Trophoblast cell (in vitro differentiated cells and primary cell): ENCODE measurements around the gene SMARCD1.
A peak's percentile ranks its signal among the peaks of the same experiment; 100 is the strongest.

Experiments
- DNase-seq, 2 donors: peaks; one replicate each; pipeline ENCODE4 v3.0.0-alpha.2; 2016
- H2AFZ ChIP-seq: 2 replicates; pipeline ENCODE4 v1.6.1; 2013; ENCODE audit warnings: low read length, moderate library complexity, mild to moderate bottlenecking; ENCODE audit not compliant: insufficient read depth, poor library complexity
- H2AK5ac ChIP-seq: 2 replicates; pipeline ENCODE4 v1.6.1; 2013; ENCODE audit warnings: mild to moderate bottlenecking, low read length
- H2BK120ac ChIP-seq: 2 replicates; pipeline ENCODE4 v1.6.1; 2013; ENCODE audit warnings: low read length, mild to moderate bottlenecking, moderate library complexity; ENCODE audit not compliant: insufficient read depth, poor library complexity
- H2BK12ac ChIP-seq: 2 replicates; pipeline ENCODE4 v1.6.1; 2013; ENCODE audit warnings: mild to moderate bottlenecking, low read length, moderate library complexity
- H2BK5ac ChIP-seq: 2 replicates; pipeline ENCODE4 v1.6.1; 2013; ENCODE audit warnings: low read length, low read depth, moderate library complexity, mild to moderate bottlenecking; ENCODE audit not compliant: poor library complexity
- H3K14ac ChIP-seq: 2 replicates; pipeline ENCODE4 v1.6.1; 2013; ENCODE audit warnings: mild to moderate bottlenecking, low read length
- H3K18ac ChIP-seq: 2 replicates; pipeline ENCODE4 v1.6.1; 2013; ENCODE audit warnings: mild to moderate bottlenecking, low read length
- H3K23ac ChIP-seq: 2 replicates; pipeline ENCODE4 v1.6.1; 2013; ENCODE audit warnings: low read length
- H3K27ac ChIP-seq: 2 replicates; pipeline ENCODE4 v1.5.1; 2013; ENCODE audit warnings: low read depth, mild to moderate bottlenecking, inconsistent platforms, low read length, moderate library complexity
- H3K27me3 ChIP-seq: 2 replicates; pipeline ENCODE4 v1.6.1; 2013; ENCODE audit warnings: inconsistent platforms, mild to moderate bottlenecking, low read length, moderate library complexity; ENCODE audit not compliant: insufficient read depth
- H3K36me3 ChIP-seq, 2 experiments: 1 replicate in 1 of 2; 2 replicates in 1 of 2; pipeline ENCODE4 v1.6.1; 2013; ENCODE audit warnings: low read length in 2 of 2, mild to moderate bottlenecking in 2 of 2, moderate library complexity in 1 of 2; ENCODE audit not compliant: insufficient read depth in 2 of 2, control insufficient read depth in 1 of 2
- H3K4ac ChIP-seq: 2 replicates; pipeline ENCODE4 v1.6.1; 2013; ENCODE audit warnings: low read depth, mild to moderate bottlenecking, low read length, moderate library complexity
- H3K4me1 ChIP-seq, 2 experiments: 1 replicate in 1 of 2; 2 replicates in 1 of 2; pipeline ENCODE4 v1.6.1; 2013; ENCODE audit warnings: low read length in 2 of 2, mild to moderate bottlenecking in 2 of 2, moderate library complexity in 1 of 2; ENCODE audit not compliant: insufficient read depth in 2 of 2, control insufficient read depth in 1 of 2
- H3K4me2 ChIP-seq: 2 replicates; pipeline ENCODE4 v1.6.1; 2013; ENCODE audit warnings: inconsistent platforms, mild to moderate bottlenecking, low read length, moderate library complexity
- H3K4me3 ChIP-seq: 2 replicates; pipeline ENCODE4 v1.5.1; 2013; ENCODE audit warnings: mild to moderate bottlenecking, low read depth, low read length, inconsistent platforms
- H3K79me1 ChIP-seq: one replicate; pipeline ENCODE4 v1.6.1; 2013; ENCODE audit warnings: low read length
- H3K79me2 ChIP-seq: 2 replicates; pipeline ENCODE4 v1.6.1; 2013; ENCODE audit warnings: low read length, mild to moderate bottlenecking; ENCODE audit not compliant: control insufficient read depth, insufficient read depth, poor library complexity
- H3K9ac ChIP-seq: 2 replicates; pipeline ENCODE4 v1.6.1; 2013; ENCODE audit warnings: mild to moderate bottlenecking, low read length
- H3K9me3 ChIP-seq: 2 replicates; pipeline ENCODE4 v1.6.1; 2013; ENCODE audit warnings: low read depth, mild to moderate bottlenecking, control low read depth, inconsistent platforms, low read length; ENCODE audit not compliant: insufficient read depth
- H4K12ac ChIP-seq: 2 replicates; pipeline ENCODE4 v1.6.1; 2013; ENCODE audit warnings: low read depth, mild to moderate bottlenecking, low read length, moderate library complexity
- H4K8ac ChIP-seq: 2 replicates; pipeline ENCODE4 v1.6.1; 2013; ENCODE audit warnings: low read depth, mild to moderate bottlenecking, low read length, moderate library complexity
- H4K91ac ChIP-seq: one replicate; pipeline ENCODE4 v1.6.1; 2013; ENCODE audit warnings: low read depth, mild to moderate bottlenecking, low read length, moderate library complexity
- WGBS: extraction: QIAGEN DNeasy Blood & Tissue Kit; methylation state at CpG from one replicate; pipeline ENCODE4 v1.1.7; 2013; ENCODE audit warnings: missing lambda C conversion rate; ENCODE audit not compliant: insufficient read length, insufficient coverage; ENCODE audit errors: extremely low coverage; 5-methylcytosine and 5-hydroxymethylcytosine counted together

SMARCD1 gene

GRCh38 chr12:50057896-50058670 is 27.1 kb upstream of the SMARCD1 start:
- Histone ChIP-seq H3K14ac (peak overlapping the region; percentile 29), H2AK5ac (no peak overlapping the region), H3K4me3 (peak overlapping the region; percentile 74), H3K27ac (no peak overlapping the region), H3K27me3 (peaks cover 16% of the 10 kb centered on the region), H3K79me2 (no peaks in the 10 kb centered on the region), H3K18ac (no peak overlapping the region), H2BK5ac (no peak overlapping the region), H3K4ac (no peak overlapping the region), H4K91ac (no peak overlapping the region), H3K9ac (no peak overlapping the region), H4K12ac (no peak overlapping the region), H2AFZ (no peak overlapping the region), H3K4me1 (peaks cover 0 to 7% of the 10 kb centered on the region in 2 experiments), H3K36me3 (no peaks in the 10 kb centered on the region), H3K4me2 (peak overlapping the region; percentile 95), H4K8ac (no peak overlapping the region), H2BK120ac (no peak overlapping the region), H3K9me3 (peaks cover 5% of the 10 kb centered on the region), H3K23ac (no peak overlapping the region), H2BK12ac (no peak overlapping the region), H3K79me1 (no peaks in the 10 kb centered on the region)
- no peak for DNase-seq
- WGBS, result no CpG with 5 or more reads among the region's 30 CpGs

- Histone ChIP-seq H4K91ac (no peak overlapping the region), H3K9ac (no peak overlapping the region), H2BK120ac (no peak overlapping the region), H3K27ac (no peak overlapping the region), H3K18ac (no peak overlapping the region), H3K23ac (no peak overlapping the region), H2BK5ac (no peak overlapping the region), H3K27me3 (peaks cover 16% of the 10 kb centered on the region), H3K4me3 (no peak overlapping the region), H3K14ac (no peak overlapping the region), H3K79me1 (no peaks in the 10 kb centered on the region), H4K8ac (no peak overlapping the region), H4K12ac (no peak overlapping the region), H2AFZ (no peak overlapping the region), H2AK5ac (no peak overlapping the region), H2BK12ac (no peak overlapping the region), H3K4ac (no peak overlapping the region), H3K36me3 (no peaks in the 10 kb centered on the region), H3K4me2 (no peak overlapping the region), H3K9me3 (peaks cover 5% of the 10 kb centered on the region), H3K79me2 (no peaks in the 10 kb centered on the region), H3K4me1 (peaks cover 0 to 7% of the 10 kb centered on the region in 2 experiments)
- WGBS, result no CpG with 5 or more reads among the region's 15 CpGs
- DNase-seq, result peak in 1 of 2 donors; percentile 14
These were observed 26.3 kb upstream of the SMARCD1 start for GRCh38 chr12:50058743-50059312.

GRCh38 chr12:50059440-50060119 is 25.6 kb upstream of the SMARCD1 start:
- Histone ChIP-seq H3K27ac (no peak overlapping the region), H3K4me2 (no peak overlapping the region), H3K4me3 (no peak overlapping the region), H4K12ac (no peak overlapping the region), H2BK12ac (no peak overlapping the region), H4K8ac (no peak overlapping the region), H3K9me3 (peaks cover 5% of the 10 kb centered on the region), H3K18ac (no peak overlapping the region), H2AFZ (no peak overlapping the region), H2AK5ac (no peak overlapping the region), H3K27me3 (peaks cover 16% of the 10 kb centered on the region), H3K79me1 (no peaks in the 10 kb centered on the region), H3K14ac (no peak overlapping the region), H3K4me1 (peaks cover 0 to 7% of the 10 kb centered on the region in 2 experiments), H3K4ac (no peak overlapping the region), H3K23ac (no peak overlapping the region), H2BK5ac (no peak overlapping the region), H3K79me2 (no peaks in the 10 kb centered on the region), H4K91ac (no peak overlapping the region), H3K36me3 (no peaks in the 10 kb centered on the region), H3K9ac (no peak overlapping the region), H2BK120ac (no peak overlapping the region)
- WGBS, result no CpG with 5 or more reads among the region's 12 CpGs
- DNase-seq, result no peak

GRCh38 chr12:50060120-50060468 is 25.0 kb upstream of the SMARCD1 start:
- H2AK5ac ChIP-seq, result no peak overlapping the region
- H2AFZ ChIP-seq, result no peak overlapping the region
- H3K27ac ChIP-seq, result no peak overlapping the region
- no peak overlapping the region for H3K4me3 ChIP-seq
- H3K36me3 ChIP-seq, result no peaks in the 10 kb centered on the region
- H3K9me3 ChIP-seq, result peaks cover 5% of the 10 kb centered on the region
- WGBS, result no CpG with 5 or more reads among the region's 4 CpGs
- H3K9ac ChIP-seq, result no peak overlapping the region
- H2BK12ac ChIP-seq, result no peak overlapping the region
- no peak overlapping the region for H3K4ac ChIP-seq
- H4K12ac ChIP-seq, result no peak overlapping the region
- H3K4me2 ChIP-seq, result no peak overlapping the region
- no peaks in the 10 kb centered on the region for H3K79me2 ChIP-seq
- DNase-seq, result no peak
- H4K8ac ChIP-seq, result no peak overlapping the region
- H3K4me1 ChIP-seq, result peaks cover 0 to 7% of the 10 kb centered on the region in 2 experiments
- no peak overlapping the region for H3K18ac ChIP-seq
- no peak overlapping the region for H4K91ac ChIP-seq
- peaks cover 16% of the 10 kb centered on the region for H3K27me3 ChIP-seq
- no peak overlapping the region for H2BK5ac ChIP-seq
- H3K14ac ChIP-seq, result no peak overlapping the region
- H3K79me1 ChIP-seq, result no peaks in the 10 kb centered on the region
- no peak overlapping the region for H2BK120ac ChIP-seq
- H3K23ac ChIP-seq, result no peak overlapping the region
